H1 (cell line): ENCODE measurements around the gene FAAP100. TPM values are rescaled to one million over a fixed set of nuclear protein-coding genes. Genes with fewer than 3 reads are reported as not detected.

Experiments used
- BRCA1 ChIP-seq: IDR thresholded peaks from 2 replicates; pipeline ENCODE4 v1.6.1; 2012; ENCODE audit warnings: low read depth, low read length, improper control_type of control experiment
- CBX5 ChIP-seq: fragments of 300-800, 300-1000 bp; sonication (generic); IDR thresholded peaks from 2 replicates; pipeline ENCODE4 v1.7.1; 2016; ENCODE audit warnings: antibody characterized with exemption, low read length, low read depth
- CHD7 ChIP-seq: fragments of 300-600 bp; sonication (generic); IDR thresholded peaks from 2 replicates; pipeline ENCODE4 v1.7.1; 2012; ENCODE audit warnings: low read length, moderate library complexity, mild to moderate bottlenecking, inconsistent platforms; ENCODE audit not compliant: insufficient replicate concordance
- EP300 ChIP-seq, 2 experiments: IDR thresholded peaks; 1 replicate in 1 of 2; 2 replicates in 1 of 2; pipeline ENCODE4 v1.6.1; 2011 to 2012; ENCODE audit warnings: low read depth in 2 of 2, low read length in 2 of 2, mild to moderate bottlenecking in 2 of 2, borderline replicate concordance in 1 of 2, inconsistent platforms in 1 of 2, moderate library complexity in 1 of 2
- HDAC6 ChIP-seq: IDR thresholded peaks from one replicate; pipeline ENCODE4 v1.7.1; 2012; ENCODE audit warnings: low read depth, mild to moderate bottlenecking, inconsistent platforms, low read length, moderate library complexity
- JUN ChIP-seq: IDR thresholded peaks from 2 replicates; pipeline ENCODE4 v1.6.1; 2011; ENCODE audit warnings: low read depth, mild to moderate bottlenecking, improper control_type of control experiment, low read length
- PHF8 ChIP-seq: fragments of 200-600 bp; sonication (generic); conservative IDR thresholded peaks from 2 replicates; pipeline ENCODE4 v1.7.1; 2012; ENCODE audit warnings: low read depth, mild to moderate bottlenecking, inconsistent platforms, low read length, moderate library complexity
- POLR2AphosphoS5 ChIP-seq: IDR thresholded peaks from 2 replicates; pipeline ENCODE4 v1.6.1; 2011; ENCODE audit warnings: low read depth, low read length
- SP2 ChIP-seq: IDR thresholded peaks from 2 replicates; pipeline ENCODE4 v1.6.1; 2012; ENCODE audit warnings: mild to moderate bottlenecking, low read length, inconsistent platforms
- TAF1 ChIP-seq: IDR thresholded peaks from 2 replicates; pipeline ENCODE4 v1.6.1; 2011; ENCODE audit warnings: mild to moderate bottlenecking, low read depth, low read length
- TBP ChIP-seq: IDR thresholded peaks from 2 replicates; pipeline ENCODE4 v1.6.1; 2011; ENCODE audit warnings: low read depth, low read length, improper control_type of control experiment
- polyA plus RNA-seq, 7 experiments: library from polyadenylated mRNA; depleted of rRNA in 3 of 7; stranded (reverse) in 5 of 7; unstranded in 2 of 7; fragments of >200 nt in 5 of 7; fragments of 200-250 nt in 2 of 7; gene quantifications; 1 replicate in 5 of 7; 2 replicates in 1 of 7; 4 replicates in 1 of 7; pipeline versions ENCODE4 v1.2.1 to v1.2.3, GENCODE V29; 2011 to 2013; ENCODE audit warnings: missing spikeins in 2 of 7, mixed read lengths in 2 of 7
- total RNA-seq: library from RNA; stranded (reverse); fragmentation: NEBNext Ultra II Directional; extraction: Animal tissue kit (Norgen Biotek cat#: 25700); gene quantifications from 2 replicates; pipeline ENCODE4 v1.2.1, GENCODE V29; 2021

Gene FAAP100
- total and polyA plus RNA-seq, 2 of the 8 experiments (the other 6 are each of a cell fraction or from before 2014, with no cell fraction given), result 23.2 to 41.8 TPM

GRCh38 chr17:81512562-81513371 lies 39.4 kb downstream of the FAAP100 start, which contains the start of gene ACTG1 (continued):
- TF ChIP-seq HDAC6 (no peak), TBP (peak; percentile 98), JUN (no peak), EP300 (IDR thresholded peaks at IDR 0.05; ENCODE audit: borderline replicate concordance in 1 of 2, low read depth in 2 of 2, low read length in 2 of 2) (peak in 1 of 2 experiments; percentile 64; a peak in 1 of 3 replicates), TAF1 (peak; percentile 99), SP2 (no peak), CHD7 (no peak), CBX5 (no peak), BRCA1 (no peak), PHF8 (peak; percentile 82), POLR2AphosphoS5 (peak; percentile 86)
